GM13976 (cell line): ENCODE measurements around the gene MEIS2.

Experiments
- DNase-seq: peaks from one replicate; pipeline ENCODE4 v3.0.0; 2012; ENCODE audit warnings: low spot score
- in situ Hi-C: fragments of 300-500 bp; cut with MboI; formaldehyde crosslinking; loops from one replicate; pipeline ENCODE4 v1.12.0; 2022; ENCODE audit warnings: low sequenced_read_pairs, mixed read lengths, inconsistent platforms; ENCODE audit not compliant: unreplicated experiment
- TF ChIP-seq, protein P1 (sequence below): IDR thresholded peaks from 2 replicates; pipeline ENCODE4 v1.5.1; 2012; ENCODE audit warnings: borderline replicate concordance, mild to moderate bottlenecking; ENCODE audit not compliant: insufficient read depth; ENCODE audit errors: extremely low read depth, missing control alignments, control extremely low read depth

The MEIS2 gene

DNA sequence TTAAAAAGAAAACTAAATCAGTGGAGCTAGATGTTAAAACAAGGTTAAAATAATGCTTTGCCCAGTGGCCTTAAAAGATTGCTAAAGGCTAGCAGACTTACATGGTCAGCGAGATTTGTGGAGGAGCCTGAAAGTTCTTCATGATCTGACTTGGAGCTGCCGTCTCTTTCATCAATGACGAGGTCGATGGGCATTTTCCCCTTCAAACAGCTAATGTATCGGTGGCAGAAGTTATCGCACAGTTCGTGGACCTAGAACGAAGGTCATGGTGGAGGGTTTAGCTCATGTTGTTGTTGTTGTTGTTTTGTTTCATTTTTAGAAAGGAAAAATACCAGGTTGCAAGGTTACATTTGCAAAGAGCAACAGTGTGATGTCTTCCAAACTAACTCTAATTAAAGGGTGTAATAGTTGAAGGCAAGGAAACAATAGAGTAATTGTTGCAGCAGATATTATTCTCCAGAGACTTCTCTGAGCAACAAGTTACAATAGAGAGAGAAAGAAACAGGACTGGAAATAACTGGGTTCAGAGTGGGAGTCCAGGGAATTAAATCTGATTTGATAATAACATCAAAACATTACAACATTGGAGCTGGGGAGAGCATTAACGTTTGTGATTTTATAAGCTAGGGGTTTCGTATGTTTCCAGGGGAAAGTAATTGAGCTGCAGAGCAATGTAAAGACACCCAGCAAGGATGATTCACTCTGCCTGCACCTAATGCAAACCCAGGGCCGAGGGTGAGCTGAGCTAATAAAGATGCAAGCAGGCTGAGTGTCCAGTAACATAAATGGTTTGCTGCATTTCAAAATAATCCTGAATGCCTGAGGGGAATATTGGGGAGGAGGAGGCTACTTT is 6.6 kb downstream of the MEIS2 start:
- DNase-seq: no peak
- in situ Hi-C loops: no loop called here
- TF ChIP-seq, protein P1, sequence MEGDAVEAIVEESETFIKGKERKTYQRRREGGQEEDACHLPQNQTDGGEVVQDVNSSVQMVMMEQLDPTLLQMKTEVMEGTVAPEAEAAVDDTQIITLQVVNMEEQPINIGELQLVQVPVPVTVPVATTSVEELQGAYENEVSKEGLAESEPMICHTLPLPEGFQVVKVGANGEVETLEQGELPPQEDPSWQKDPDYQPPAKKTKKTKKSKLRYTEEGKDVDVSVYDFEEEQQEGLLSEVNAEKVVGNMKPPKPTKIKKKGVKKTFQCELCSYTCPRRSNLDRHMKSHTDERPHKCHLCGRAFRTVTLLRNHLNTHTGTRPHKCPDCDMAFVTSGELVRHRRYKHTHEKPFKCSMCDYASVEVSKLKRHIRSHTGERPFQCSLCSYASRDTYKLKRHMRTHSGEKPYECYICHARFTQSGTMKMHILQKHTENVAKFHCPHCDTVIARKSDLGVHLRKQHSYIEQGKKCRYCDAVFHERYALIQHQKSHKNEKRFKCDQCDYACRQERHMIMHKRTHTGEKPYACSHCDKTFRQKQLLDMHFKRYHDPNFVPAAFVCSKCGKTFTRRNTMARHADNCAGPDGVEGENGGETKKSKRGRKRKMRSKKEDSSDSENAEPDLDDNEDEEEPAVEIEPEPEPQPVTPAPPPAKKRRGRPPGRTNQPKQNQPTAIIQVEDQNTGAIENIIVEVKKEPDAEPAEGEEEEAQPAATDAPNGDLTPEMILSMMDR: no peak

DNA sequence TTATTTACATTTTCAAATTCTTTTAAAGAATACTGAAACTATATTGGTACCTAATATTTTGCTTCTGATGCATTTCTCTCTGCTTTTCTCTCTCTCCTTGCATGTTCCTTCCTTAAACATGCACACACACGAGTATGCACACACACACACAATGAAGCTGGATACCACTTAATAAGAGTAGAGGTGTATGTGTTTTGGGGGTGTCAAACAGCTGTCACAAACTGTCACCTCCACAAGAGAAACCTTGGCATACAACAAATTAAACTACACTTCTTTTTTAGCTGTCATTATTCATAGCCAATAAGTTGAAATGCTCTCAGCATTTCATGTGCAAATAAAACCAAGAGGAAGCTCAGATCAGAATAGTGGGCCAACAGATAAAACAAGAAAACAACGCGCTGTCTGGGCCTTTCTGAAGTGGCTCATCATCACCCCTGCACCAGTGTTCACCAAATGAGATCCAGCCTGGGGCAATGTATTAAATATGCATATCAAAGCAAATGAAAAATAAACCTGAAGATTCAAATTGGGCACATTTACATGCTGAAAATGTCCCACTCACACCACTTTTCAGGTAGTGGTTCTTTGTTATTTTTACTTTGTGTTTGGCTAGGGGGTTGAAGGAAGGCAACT is 9.7 kb downstream of the MEIS2 start:
- DNase-seq: no peak
- in situ Hi-C loops: no loop called here

DNA sequence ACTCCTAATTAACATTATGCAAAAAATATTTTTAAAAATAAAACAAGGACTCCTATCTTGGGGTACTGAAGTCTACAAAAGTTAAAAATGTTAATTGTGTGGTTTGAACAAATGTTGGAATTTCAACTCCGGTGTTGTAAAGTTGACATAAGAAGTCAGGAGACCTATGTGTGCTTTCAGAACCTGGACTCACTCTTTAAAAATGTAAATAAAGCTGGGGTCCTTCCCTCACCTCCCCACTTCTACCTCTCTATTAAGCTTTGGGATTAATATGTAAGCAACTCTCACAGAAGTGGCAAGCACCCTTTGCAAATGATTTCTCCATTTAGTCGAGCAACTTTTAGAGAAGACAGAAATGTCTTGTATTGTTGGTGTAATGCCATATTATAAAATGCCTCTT is 11.9 kb downstream of the MEIS2 start:
- no peak for DNase-seq
- TF ChIP-seq, protein P1: no peak
- in situ Hi-C loops: no loop called here

More for the DNA sequence above, 9.7 kb downstream of the MEIS2 start:
- TF ChIP-seq, protein P1: no peak

DNA sequence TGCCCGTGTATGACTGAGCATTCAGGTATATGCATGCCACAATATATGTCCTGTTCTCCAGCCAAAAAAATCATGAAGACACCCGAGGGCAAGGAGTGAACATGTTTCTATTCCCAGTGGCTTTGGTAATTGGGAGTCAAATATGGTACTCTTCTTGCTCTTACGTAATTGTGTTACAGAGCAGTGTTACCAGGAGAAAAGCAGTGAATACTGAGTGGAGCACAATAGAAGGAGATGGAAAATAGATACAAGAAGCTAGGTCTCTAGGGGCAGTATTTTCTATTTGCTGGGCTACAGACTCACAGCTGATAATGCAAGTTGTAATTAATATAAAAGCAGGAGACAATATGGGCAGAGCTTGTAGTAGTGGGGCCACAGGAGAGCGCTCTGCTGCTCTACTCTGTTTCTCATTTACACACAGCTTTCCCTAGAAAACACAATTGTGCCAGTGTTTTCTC is 13.2 kb downstream of the MEIS2 start:
- TF ChIP-seq, protein P1: no peak
- DNase-seq: no peak
- in situ Hi-C loops: no loop called here

DNA sequence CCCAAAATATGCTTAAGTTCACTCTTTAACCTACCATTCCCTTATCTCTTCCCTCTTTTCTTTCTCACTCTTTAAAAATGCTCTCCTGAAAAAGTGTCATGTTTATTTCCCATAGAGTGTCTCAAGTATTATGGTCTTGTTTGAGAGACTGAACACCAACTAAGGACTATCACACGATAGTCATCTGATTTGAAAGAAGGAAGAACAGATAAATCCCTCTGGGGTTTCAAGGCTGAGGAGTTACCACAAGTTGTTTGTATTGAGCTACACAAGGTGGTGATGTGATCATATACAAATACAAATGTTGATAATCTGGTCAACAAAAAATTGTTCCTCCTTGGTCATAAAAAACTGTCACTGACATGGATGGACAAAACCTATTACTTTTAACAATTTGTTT is 13.8 kb downstream of the MEIS2 start:
- DNase-seq: no peak
- in situ Hi-C loops: no loop called here
- TF ChIP-seq, protein P1: no peak

DNA sequence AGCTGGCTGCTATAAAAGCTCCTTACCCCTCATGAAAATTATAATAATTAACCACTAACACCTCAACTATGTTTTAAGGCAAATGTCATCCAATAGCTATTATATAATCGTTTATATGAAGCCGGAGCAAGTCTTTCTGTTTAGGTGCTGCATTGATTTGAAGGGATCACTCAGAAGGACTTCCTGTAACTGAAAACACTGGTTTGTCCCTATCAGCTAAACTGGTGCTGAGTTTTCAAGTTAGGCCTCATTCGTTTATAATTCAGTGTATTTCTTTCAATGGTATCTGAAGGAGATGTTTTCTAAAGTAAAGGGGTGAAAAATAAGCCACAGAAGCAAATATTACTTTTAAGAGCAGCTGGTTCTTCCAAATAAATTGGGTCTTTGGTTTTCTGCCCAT is 14.2 kb downstream of the MEIS2 start:
- TF ChIP-seq, protein P1: no peak
- in situ Hi-C loops: no loop called here
- no peak for DNase-seq
